Thoracic aorta (tissue), 2 donors: Measurements from ENCODE around the gene ACOX3. TPM values are rescaled to one million over a fixed set of nuclear protein-coding genes. Genes with fewer than 3 reads are reported as not detected.

Experiments used
- ATAC-seq: fragments of 150-250 bp; one replicate; pipeline ENCODE4 v1.8.0; 2017; ENCODE audit warnings: low read depth; ENCODE audit not compliant: insufficient number of reproducible peaks, low FRiP score
- DNase-seq: peaks from one replicate; pipeline ENCODE4 v3.0.0-alpha.2; 2020; ENCODE audit warnings: low spot score
- H3K27ac ChIP-seq, 2 donors: fragments of 200-600 bp; sonication (generic); 1 replicate in 1 of 2; 2 replicates in 1 of 2; pipeline ENCODE4 v1.5.1; 2016; ENCODE audit warnings: mild to moderate bottlenecking in 2 of 2, moderate library complexity in 2 of 2
- H3K27me3 ChIP-seq: fragments of 200-600 bp; sonication (generic); replicated peaks from 2 replicates; pipeline ENCODE4 v1.6.0; 2016; ENCODE audit warnings: mild to moderate bottlenecking; ENCODE audit not compliant: insufficient read depth
- H3K36me3 ChIP-seq: fragments of 200-600 bp; sonication (generic); one replicate; pipeline ENCODE4 v1.5.1; 2016
- H3K4me1 ChIP-seq, 2 donors: fragments of 200-600 bp; sonication (generic); 1 replicate in 1 of 2; 2 replicates in 1 of 2; pipeline versions ENCODE4 v1.5.1 to v1.6.0; 2016; ENCODE audit warnings: low read depth in 2 of 2, mild to moderate bottlenecking in 1 of 2; ENCODE audit not compliant: control insufficient read depth in 1 of 2
- H3K4me3 ChIP-seq: fragments of 200-600 bp; sonication (generic); 2 replicates; pipeline ENCODE4 v1.5.1; 2016; ENCODE audit warnings: mild to moderate bottlenecking
- H3K9me3 ChIP-seq: fragments of 200-600 bp; sonication (generic); 2 replicates; pipeline ENCODE4 v1.5.1; 2016
- CTCF ChIP-seq: fragments of 200-600 bp; sonication (generic); IDR thresholded peaks from one replicate; pipeline ENCODE4 v1.5.1; 2019; ENCODE audit warnings: antibody characterized with exemption
- total RNA-seq, 2 donors: library from RNA; depleted of rRNA; stranded (reverse); fragments of >200 nt; gene quantifications; one replicate each; pipeline versions ENCODE4 v1.1.0 to v1.2.3, GENCODE V29; 2016

ACOX3 gene
- total RNA-seq, 2 donors from 2014 or later, result 47.8 to 72.7 TPM

- no peaks in the 10 kb centered on the region for H3K27me3 ChIP-seq
- H3K4me1 ChIP-seq, result peaks cover 14 to 36% of the 10 kb centered on the region in 2 donors
- H3K36me3 ChIP-seq, result no peaks in the 10 kb centered on the region
- ATAC-seq (no peak), DNase-seq (no peak)
- H3K4me3 ChIP-seq, result no peak overlapping the region
- no peak overlapping the region for H3K27ac ChIP-seq
- TF ChIP-seq CTCF, result no peak
- H3K9me3 ChIP-seq, result no peaks in the 10 kb centered on the region
These were observed 87.3 kb downstream of the ACOX3 start for GRCh38 chr4:8353158-8353669.

GRCh38 chr4:8352368-8353157, 88.0 kb downstream of the ACOX3 start:
- no peak for DNase-seq
- Histone ChIP-seq H3K4me1 (peaks cover 14 to 36% of the 10 kb centered on the region in 2 donors), H3K27ac (peak overlapping the region; percentile 19 to 68)

GRCh38 chr4:8351931-8352367, 88.6 kb downstream of the ACOX3 start:
- no peak for ATAC-seq
- DNase-seq, result no peak
- H3K27ac ChIP-seq, result peak overlapping the region; percentile 19 to 68

More at GRCh38 chr4:8352368-8353157, 88.0 kb downstream of the ACOX3 start:
- H3K36me3 ChIP-seq, result no peaks in the 10 kb centered on the region
- H3K4me3 ChIP-seq, result no peak overlapping the region
- H3K27me3 ChIP-seq, result no peaks in the 10 kb centered on the region
- no peaks in the 10 kb centered on the region for H3K9me3 ChIP-seq
- no peak for TF ChIP-seq CTCF
- no peak for ATAC-seq

GRCh38 chr4:8350841-8351461, 89.6 kb downstream of the ACOX3 start:
- no peak for ATAC-seq
- peak overlapping the region in 1 of 2 donors; percentile 68 for H3K27ac ChIP-seq
- DNase-seq, result no peak
- no peak for TF ChIP-seq CTCF
- H3K4me1 ChIP-seq, result peaks cover 18 to 50% of the 10 kb centered on the region in 2 donors
- no peaks in the 10 kb centered on the region for H3K9me3 ChIP-seq
- no peak overlapping the region for H3K4me3 ChIP-seq
- no peaks in the 10 kb centered on the region for H3K36me3 ChIP-seq
- H3K27me3 ChIP-seq, result no peaks in the 10 kb centered on the region

More at GRCh38 chr4:8351931-8352367, 88.6 kb downstream of the ACOX3 start:
- Histone ChIP-seq H3K4me3 (no peak overlapping the region), H3K4me1 (peaks cover 14 to 40% of the 10 kb centered on the region in 2 donors), H3K36me3 (no peaks in the 10 kb centered on the region), H3K9me3 (no peaks in the 10 kb centered on the region), H3K27me3 (no peaks in the 10 kb centered on the region)
- no peak for TF ChIP-seq CTCF

- no peak for TF ChIP-seq CTCF
- Histone ChIP-seq H3K27me3 (no peaks in the 10 kb centered on the region), H3K36me3 (no peaks in the 10 kb centered on the region), H3K27ac (no peak overlapping the region), H3K4me1 (peaks cover 18 to 52% of the 10 kb centered on the region in 2 donors), H3K9me3 (no peaks in the 10 kb centered on the region), H3K4me3 (no peak overlapping the region)
- ATAC-seq (no peak), DNase-seq (no peak)
These were observed 90.2 kb downstream of the ACOX3 start for GRCh38 chr4:8350352-8350751.
